Lung (tissue), 12 donors: ENCODE measurements around the gene SDF2. TPM values are rescaled to one million over a fixed set of nuclear protein-coding genes. Genes with fewer than 3 reads are reported as not detected.
A peak's percentile ranks its signal among the peaks of the same experiment; 100 is the strongest.

ENCODE experiments used
- ATAC-seq: fragments of 200-7000 bp; cut with Tn5 transposase; one replicate; pipeline ENCODE4 v1.9.1; 2020; ENCODE audit warnings: moderate number of reproducible peaks; ENCODE audit not compliant: insufficient read depth, low FRiP score
- DNase-seq, 3 donors: peaks; one replicate each; pipeline ENCODE4 v3.0.0-alpha.2; 2013 to 2017
- H3K27ac ChIP-seq, 2 donors: one replicate each; pipeline ENCODE4 v1.5.1; 2013; ENCODE audit warnings: mild to moderate bottlenecking in 2 of 2, moderate library complexity in 2 of 2, control low read depth in 1 of 2, inconsistent platforms in 1 of 2, low read depth in 1 of 2, low read length in 1 of 2
- H3K27me3 ChIP-seq, 3 donors: one replicate each; pipeline ENCODE4 v1.5.1; 2013; ENCODE audit warnings: low read length in 2 of 3; ENCODE audit not compliant: control insufficient read depth in 3 of 3, insufficient read depth in 3 of 3
- H3K36me3 ChIP-seq, 4 donors: one replicate each; pipeline ENCODE4 v1.5.1; 2013; ENCODE audit warnings: low read length in 4 of 4, mild to moderate bottlenecking in 1 of 4, moderate library complexity in 1 of 4; ENCODE audit not compliant: control insufficient read depth in 4 of 4, insufficient read depth in 4 of 4
- H3K4me1 ChIP-seq, 5 donors: one replicate each; pipeline ENCODE4 v1.5.1; 2013; ENCODE audit warnings: low read length in 5 of 5, mild to moderate bottlenecking in 2 of 5, moderate library complexity in 1 of 5; ENCODE audit not compliant: control insufficient read depth in 5 of 5, insufficient read depth in 5 of 5
- H3K4me3 ChIP-seq: one replicate; pipeline ENCODE4 v1.5.1; 2013; ENCODE audit warnings: mild to moderate bottlenecking, control low read depth, moderate library complexity
- H3K9ac ChIP-seq, 2 donors: one replicate each; pipeline ENCODE4 v1.5.1; 2013; ENCODE audit warnings: low read length in 2 of 2, control low read depth in 1 of 2; ENCODE audit not compliant: insufficient read depth in 1 of 2
- H3K9me3 ChIP-seq, 4 donors: one replicate each; pipeline ENCODE4 v1.5.1; 2013; ENCODE audit warnings: low read length in 3 of 4, mild to moderate bottlenecking in 1 of 4, moderate library complexity in 1 of 4; ENCODE audit not compliant: control insufficient read depth in 4 of 4, insufficient read depth in 3 of 4
- CTCF ChIP-seq: IDR thresholded peaks from 2 replicates; pipeline ENCODE4 v1.5.1; 2012; ENCODE audit warnings: mild to moderate bottlenecking; ENCODE audit errors: control extremely low read depth, extremely low read depth
- WGBS, 2 donors: extraction: QIAGEN DNeasy Blood & Tissue Kit; methylation state at CpG; one replicate each; pipeline ENCODE4 v1.1.7; 2013; 5-methylcytosine and 5-hydroxymethylcytosine counted together
- polyA plus RNA-seq, 2 donors: library from polyadenylated mRNA; stranded (reverse); fragments of 200-250 nt; gene quantifications; one replicate each; pipeline ENCODE4 v1.2.1, GENCODE V29; 2013
- total RNA-seq, 2 donors: library from RNA; depleted of rRNA in 1 of 2; stranded (reverse); fragments of >200 nt in 1 of 2; gene quantifications; one replicate each; pipeline ENCODE4 v1.2.1, GENCODE V29; 2014 to 2021
- donor health status: control.
- donor health status: control.
- donor health status: Bipolar disorder and iron deficiency.
- donor health status: healthy.
- donor health status: DM: yes; HTN: yes; CAD: no.

SDF2 gene
- total and polyA plus RNA-seq, 4 donors: 36.5 to 73.3 (median 48.5) TPM

DNA sequence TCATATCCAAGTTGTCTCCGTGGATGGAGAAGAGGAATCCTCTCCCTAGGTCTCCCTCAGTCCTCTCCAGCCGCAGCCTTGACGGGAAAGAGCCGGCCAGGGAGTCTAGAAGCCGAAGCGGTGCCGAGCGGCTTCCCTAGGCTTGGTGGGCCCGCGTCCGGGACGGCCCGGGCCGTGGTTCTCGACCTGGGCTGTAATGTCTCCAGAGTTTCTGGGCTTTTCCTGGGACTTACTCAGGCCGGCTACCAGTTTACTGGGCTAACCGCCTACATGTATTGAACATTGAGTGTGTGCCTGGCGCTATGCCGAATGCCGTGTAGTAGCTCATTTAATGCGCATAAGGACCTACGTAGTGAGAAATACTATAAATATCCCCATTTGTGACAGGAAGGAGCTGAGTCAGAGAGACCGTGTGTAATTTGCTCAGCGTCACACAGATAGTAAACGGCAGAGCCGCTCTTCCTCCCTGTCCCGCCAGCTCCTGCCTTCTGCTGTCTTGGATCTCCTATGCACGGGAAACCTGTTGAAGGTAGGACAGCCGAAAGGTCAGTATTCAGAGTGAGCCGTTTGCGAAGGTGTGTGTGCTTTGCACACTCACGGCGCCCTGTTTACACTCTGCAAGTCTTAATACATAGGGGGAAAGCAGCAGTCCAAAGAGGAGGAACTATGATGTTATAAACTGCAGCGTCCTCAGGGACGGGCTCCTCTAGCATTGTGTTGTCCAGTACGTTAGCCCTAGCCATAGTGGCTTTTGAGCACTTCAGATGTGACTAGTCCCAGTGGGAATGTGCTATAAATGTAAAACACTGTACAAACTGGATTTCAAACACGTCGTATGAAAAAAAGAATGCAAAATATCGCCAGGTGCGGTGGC is 62.2 kb downstream of the SDF2 start:
- peak; percentile 33 for ATAC-seq
- H3K4me3 ChIP-seq: peak overlapping the region; percentile 59
- 7 to 9% methylated on average over 40 of the region's 40 CpGs for WGBS, 2 donors
- H3K27me3 ChIP-seq: no peaks in the 10 kb centered on the region
- peaks cover 0 to 27% (median 6%) of the 10 kb centered on the region in 5 donors for H3K4me1 ChIP-seq
- H3K36me3 ChIP-seq: peaks cover 0 to 2% (median 0%) of the 10 kb centered on the region in 4 donors
- peak overlapping the region; percentile 91 to 94 for H3K27ac ChIP-seq
- no peaks in the 10 kb centered on the region for H3K9me3 ChIP-seq
- no peak for TF ChIP-seq CTCF
- H3K9ac ChIP-seq: peak overlapping the region; percentile 47 to 81
- peak; percentile 74 to 84 (median 83) for DNase-seq

- no peak for TF ChIP-seq CTCF
- ATAC-seq: peak; percentile 99
- Histone ChIP-seq H3K4me1 (peaks cover 0 to 27% (median 6%) of the 10 kb centered on the region in 5 donors), H3K27me3 (no peaks in the 10 kb centered on the region), H3K9me3 (no peaks in the 10 kb centered on the region), H3K36me3 (peaks cover 0 to 2% (median 0%) of the 10 kb centered on the region in 4 donors), H3K27ac (peak within 1 kb of the TSS; percentile 91 to 94), H3K4me3 (peak within 1 kb of the TSS; percentile 59), H3K9ac (peak within 1 kb of the TSS; percentile 47 to 81)
- DNase-seq: peak; percentile 95 to 96 (median 95)
- WGBS, 2 donors: 0 to 1% methylated on average over 41 to 44 of the region's 44 CpGs
These were observed 62.9 kb downstream of the SDF2 start, which contains the start of gene SPAG5 for GRCh38 chr17:28598799-28599310. TSS of gene SPAG5 (minus strand) at chr17:28599025. CDS start at chr17:28598946, 79 bp downstream.

DNA sequence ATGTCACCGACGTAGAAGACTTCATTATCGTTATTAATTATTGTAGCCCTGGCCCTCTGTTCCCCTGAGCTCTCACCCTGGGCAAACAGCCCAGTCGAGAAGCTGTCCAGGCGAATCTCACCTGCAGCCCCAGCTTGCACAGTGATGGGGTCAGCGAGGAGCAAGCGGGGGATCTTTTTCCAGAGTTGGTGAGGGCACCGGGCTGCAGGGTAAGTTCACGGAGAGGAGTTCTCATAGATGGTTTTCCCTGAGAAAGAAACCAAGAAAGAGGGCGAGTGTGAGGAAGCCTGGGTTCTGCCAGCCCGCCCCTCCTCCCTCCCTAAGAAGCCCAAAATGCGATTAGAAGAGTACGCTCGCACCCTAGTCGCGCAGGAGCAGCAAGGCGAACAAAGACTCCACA is 63.3 kb downstream of the SDF2 start:
- ATAC-seq (no peak), DNase-seq (no peak)
- Histone ChIP-seq H3K4me1 (peaks cover 0 to 27% (median 6%) of the 10 kb centered on the region in 5 donors), H3K4me3 (peak overlapping the region; percentile 42), H3K9me3 (no peaks in the 10 kb centered on the region), H3K27me3 (no peaks in the 10 kb centered on the region), H3K36me3 (peaks cover 0 to 2% (median 0%) of the 10 kb centered on the region in 4 donors), H3K9ac (peak overlapping the region in 1 of 2 donors; percentile 43), H3K27ac (no peak overlapping the region)
- no peak for TF ChIP-seq CTCF
- 5 to 7% methylated on average over 17 of the region's 17 CpGs for WGBS, 2 donors

Other genes starting within 250 kb of the SDF2 start
- under 1 TPM in 1 of 2 donors, not detected in 1; 0.15 TPM for gene SLC13A2, start 188.3 kb downstream of the SDF2 start, total RNA-seq
- under 1 TPM; 0.02 to 0.06 TPM for gene SLC13A2, start 188.3 kb downstream of the SDF2 start, polyA plus RNA-seq
- gene FOXN1, start 155.6 kb downstream of the SDF2 start, total RNA-seq: under 1 TPM in 1 of 2 donors, not detected in 1; 0.25 TPM
- under 1 TPM; 0.13 to 0.18 TPM for gene FOXN1, start 155.6 kb downstream of the SDF2 start, polyA plus RNA-seq
- 10 to 100 TPM; 29.2 to 34.2 TPM for gene UNC119, start 109.3 kb downstream of the SDF2 start, total RNA-seq
- 10 to 100 TPM; 19.0 to 40.0 TPM for gene UNC119, start 109.3 kb downstream of the SDF2 start, polyA plus RNA-seq
- 10 to 100 TPM; 43.2 to 71.3 TPM for gene PIGS, start 90.4 kb downstream of the SDF2 start, total RNA-seq
- gene PIGS, start 90.4 kb downstream of the SDF2 start, polyA plus RNA-seq: 10 to 100 TPM in 1 of 2 donors, 1 to 10 TPM in 1; 10.0 to 71.9 TPM
- gene ALDOC, start 85.0 kb downstream of the SDF2 start, total RNA-seq: 10 to 100 TPM; 21.0 to 40.3 TPM
- gene ALDOC, start 85.0 kb downstream of the SDF2 start, polyA plus RNA-seq: 10 to 100 TPM; 15.5 to 52.5 TPM
- gene SPAG5, start 62.9 kb downstream of the SDF2 start, total RNA-seq: 10 to 100 TPM; 10.5 to 15.0 TPM
- 1 to 10 TPM; 6.3 to 9.9 TPM for gene SPAG5, start 62.9 kb downstream of the SDF2 start, polyA plus RNA-seq
- gene RSKR, start 47.7 kb downstream of the SDF2 start, total RNA-seq: 10 to 100 TPM; 12.2 to 14.3 TPM
- 1 to 10 TPM; 3.9 to 5.5 TPM for gene RSKR, start 47.7 kb downstream of the SDF2 start, polyA plus RNA-seq
- 100 to 1,000 TPM in 1 of 2 donors, 10 to 100 TPM in 1; 81.3 to 147 TPM for gene BLTP2, start 16.7 kb downstream of the SDF2 start, total RNA-seq
- 10 to 100 TPM; 23.4 to 46.4 TPM for gene BLTP2, start 16.7 kb downstream of the SDF2 start, polyA plus RNA-seq
- gene SUPT6H, start 299 bp upstream of the SDF2 start, total RNA-seq: 10 to 100 TPM; 64.8 to 96.4 TPM
- gene SUPT6H, start 299 bp upstream of the SDF2 start, polyA plus RNA-seq: 10 to 100 TPM; 27.5 to 32.4 TPM
- gene PROCA1, start 50.0 kb upstream of the SDF2 start, total RNA-seq: 1 to 10 TPM; 2.1 to 3.7 TPM
- gene PROCA1, start 50.0 kb upstream of the SDF2 start, polyA plus RNA-seq: 1 to 10 TPM; 1.2 to 3.4 TPM
- gene RAB34, start 56.0 kb upstream of the SDF2 start, total RNA-seq: 10 to 100 TPM; 77.8 to 91.8 TPM
- gene RAB34, start 56.0 kb upstream of the SDF2 start, polyA plus RNA-seq: 100 to 1,000 TPM; 103 TPM
- 1,000 to 10,000 TPM in 1 of 2 donors, 100 to 1,000 TPM in 1; 528 to 1,109 TPM for gene RPL23A, start 58.1 kb upstream of the SDF2 start, total RNA-seq
- gene RPL23A, start 58.1 kb upstream of the SDF2 start, polyA plus RNA-seq: 1,000 to 10,000 TPM in 1 of 2 donors, 100 to 1,000 TPM in 1; 955 to 1,200 TPM
- 10 to 100 TPM in 1 of 2 donors, 1 to 10 TPM in 1; 3.8 to 32.0 TPM for gene TLCD1, start 64.3 kb upstream of the SDF2 start, total RNA-seq
- gene TLCD1, start 64.3 kb upstream of the SDF2 start, polyA plus RNA-seq: 10 to 100 TPM; 25.4 to 42.0 TPM
- 10 to 100 TPM in 1 of 2 donors, 1 to 10 TPM in 1; 5.7 to 14.7 TPM for gene NEK8, start 66.9 kb upstream of the SDF2 start, total RNA-seq
- 1 to 10 TPM; 5.1 to 9.2 TPM for gene NEK8, start 66.9 kb upstream of the SDF2 start, polyA plus RNA-seq
- 10 to 100 TPM; 35.7 to 92.4 TPM for gene TRAF4, start 82.1 kb upstream of the SDF2 start, total RNA-seq
- gene TRAF4, start 82.1 kb upstream of the SDF2 start, polyA plus RNA-seq: 10 to 100 TPM; 51.9 to 56.3 TPM
- gene FAM222B, start 180.9 kb upstream of the SDF2 start, total RNA-seq: 10 to 100 TPM in 1 of 2 donors, 1 to 10 TPM in 1; 8.3 to 17.7 TPM
- 1 to 10 TPM; 8.8 to 9.5 TPM for gene FAM222B, start 180.9 kb upstream of the SDF2 start, polyA plus RNA-seq
- gene ERAL1, start 193.1 kb upstream of the SDF2 start, total RNA-seq: 10 to 100 TPM; 28.4 to 39.3 TPM
- 10 to 100 TPM; 36.8 to 37.0 TPM for gene ERAL1, start 193.1 kb upstream of the SDF2 start, polyA plus RNA-seq
- 100 to 1,000 TPM in 1 of 2 donors, 10 to 100 TPM in 1; 46.2 to 168 TPM for gene FLOT2, start 235.8 kb upstream of the SDF2 start, total RNA-seq
- 100 to 1,000 TPM in 1 of 2 donors, 10 to 100 TPM in 1; 73.6 to 226 TPM for gene FLOT2, start 235.8 kb upstream of the SDF2 start, polyA plus RNA-seq
- 10 to 100 TPM; 10.5 to 14.2 TPM for gene DHRS13, start 241.2 kb upstream of the SDF2 start, total RNA-seq
- 10 to 100 TPM; 20.6 to 29.9 TPM for gene DHRS13, start 241.2 kb upstream of the SDF2 start, polyA plus RNA-seq